Lung (tissue), 12 donors: ENCODE results near the gene ANTXR2. TPM values are rescaled to one million over a fixed set of nuclear protein-coding genes. Genes with fewer than 3 reads are reported as not detected.

Experiments
- ATAC-seq: fragments of 200-7000 bp; cut with Tn5 transposase; one replicate; pipeline ENCODE4 v1.9.1; 2020; ENCODE audit warnings: moderate number of reproducible peaks; ENCODE audit not compliant: insufficient read depth, low FRiP score
- DNase-seq, 3 donors: peaks; one replicate each; pipeline ENCODE4 v3.0.0-alpha.2; 2013 to 2017
- H3K27ac ChIP-seq, 2 donors: one replicate each; pipeline ENCODE4 v1.5.1; 2013; ENCODE audit warnings: mild to moderate bottlenecking in 2 of 2, moderate library complexity in 2 of 2, control low read depth in 1 of 2, inconsistent platforms in 1 of 2, low read depth in 1 of 2, low read length in 1 of 2
- H3K27me3 ChIP-seq, 3 donors: one replicate each; pipeline ENCODE4 v1.5.1; 2013; ENCODE audit warnings: low read length in 2 of 3; ENCODE audit not compliant: control insufficient read depth in 3 of 3, insufficient read depth in 3 of 3
- H3K36me3 ChIP-seq, 4 donors: one replicate each; pipeline ENCODE4 v1.5.1; 2013; ENCODE audit warnings: low read length in 4 of 4, mild to moderate bottlenecking in 1 of 4, moderate library complexity in 1 of 4; ENCODE audit not compliant: control insufficient read depth in 4 of 4, insufficient read depth in 4 of 4
- H3K4me1 ChIP-seq, 5 donors: one replicate each; pipeline ENCODE4 v1.5.1; 2013; ENCODE audit warnings: low read length in 5 of 5, mild to moderate bottlenecking in 2 of 5, moderate library complexity in 1 of 5; ENCODE audit not compliant: control insufficient read depth in 5 of 5, insufficient read depth in 5 of 5
- H3K4me3 ChIP-seq: one replicate; pipeline ENCODE4 v1.5.1; 2013; ENCODE audit warnings: mild to moderate bottlenecking, control low read depth, moderate library complexity
- H3K9ac ChIP-seq, 2 donors: one replicate each; pipeline ENCODE4 v1.5.1; 2013; ENCODE audit warnings: low read length in 2 of 2, control low read depth in 1 of 2; ENCODE audit not compliant: insufficient read depth in 1 of 2
- H3K9me3 ChIP-seq, 4 donors: one replicate each; pipeline ENCODE4 v1.5.1; 2013; ENCODE audit warnings: low read length in 3 of 4, mild to moderate bottlenecking in 1 of 4, moderate library complexity in 1 of 4; ENCODE audit not compliant: control insufficient read depth in 4 of 4, insufficient read depth in 3 of 4
- WGBS, 2 donors: extraction: QIAGEN DNeasy Blood & Tissue Kit; methylation state at CpG; one replicate each; pipeline ENCODE4 v1.1.7; 2013; 5-methylcytosine and 5-hydroxymethylcytosine counted together
- polyA plus RNA-seq, 2 donors: library from polyadenylated mRNA; stranded (reverse); fragments of 200-250 nt; gene quantifications; one replicate each; pipeline ENCODE4 v1.2.1, GENCODE V29; 2013
- total RNA-seq, 2 donors: library from RNA; depleted of rRNA in 1 of 2; stranded (reverse); fragments of >200 nt in 1 of 2; gene quantifications; one replicate each; pipeline ENCODE4 v1.2.1, GENCODE V29; 2014 to 2021
- TF ChIP-seq, protein P1 (sequence below): IDR thresholded peaks from 2 replicates; pipeline ENCODE4 v1.5.1; 2012; ENCODE audit warnings: mild to moderate bottlenecking; ENCODE audit errors: control extremely low read depth, extremely low read depth
- donor health status: control.
- donor health status: control.
- donor health status: Bipolar disorder and iron deficiency.
- donor health status: healthy.
- donor health status: DM: yes; HTN: yes; CAD: no.

The ANTXR2 gene
- total and polyA plus RNA-seq, 4 donors, result 4.8 to 47.2 (median 28.6) TPM

DNA sequence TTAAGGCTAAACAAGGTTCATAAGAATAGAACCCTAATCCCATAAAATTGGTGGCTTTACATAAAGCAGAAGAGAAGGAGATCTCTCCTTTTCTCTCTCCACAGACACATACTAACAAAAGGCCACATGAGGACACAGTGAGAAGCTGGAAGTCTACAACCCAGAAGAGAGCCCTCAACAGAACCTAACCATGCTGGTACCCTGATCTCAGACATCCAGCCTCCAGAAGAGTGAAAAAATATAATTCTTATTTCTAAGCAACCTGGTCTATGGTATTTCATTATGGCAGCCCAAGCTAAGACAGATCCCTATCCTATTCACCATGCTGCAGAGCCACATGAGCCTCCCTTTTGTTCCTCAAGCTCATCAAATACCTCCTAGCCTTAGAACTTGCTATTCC lies 195.5 kb downstream of the ANTXR2 start:
- no peaks in the 10 kb centered on the region for H3K4me1 ChIP-seq
- ATAC-seq (no peak), DNase-seq (no peak)
- H3K27ac ChIP-seq, result no peak overlapping the region
- no peaks in the 10 kb centered on the region for H3K9me3 ChIP-seq
- no peaks in the 10 kb centered on the region for H3K27me3 ChIP-seq
- TF ChIP-seq, protein P1, sequence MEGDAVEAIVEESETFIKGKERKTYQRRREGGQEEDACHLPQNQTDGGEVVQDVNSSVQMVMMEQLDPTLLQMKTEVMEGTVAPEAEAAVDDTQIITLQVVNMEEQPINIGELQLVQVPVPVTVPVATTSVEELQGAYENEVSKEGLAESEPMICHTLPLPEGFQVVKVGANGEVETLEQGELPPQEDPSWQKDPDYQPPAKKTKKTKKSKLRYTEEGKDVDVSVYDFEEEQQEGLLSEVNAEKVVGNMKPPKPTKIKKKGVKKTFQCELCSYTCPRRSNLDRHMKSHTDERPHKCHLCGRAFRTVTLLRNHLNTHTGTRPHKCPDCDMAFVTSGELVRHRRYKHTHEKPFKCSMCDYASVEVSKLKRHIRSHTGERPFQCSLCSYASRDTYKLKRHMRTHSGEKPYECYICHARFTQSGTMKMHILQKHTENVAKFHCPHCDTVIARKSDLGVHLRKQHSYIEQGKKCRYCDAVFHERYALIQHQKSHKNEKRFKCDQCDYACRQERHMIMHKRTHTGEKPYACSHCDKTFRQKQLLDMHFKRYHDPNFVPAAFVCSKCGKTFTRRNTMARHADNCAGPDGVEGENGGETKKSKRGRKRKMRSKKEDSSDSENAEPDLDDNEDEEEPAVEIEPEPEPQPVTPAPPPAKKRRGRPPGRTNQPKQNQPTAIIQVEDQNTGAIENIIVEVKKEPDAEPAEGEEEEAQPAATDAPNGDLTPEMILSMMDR, result no peak
- no peak overlapping the region for H3K9ac ChIP-seq
- H3K36me3 ChIP-seq, result no peaks in the 10 kb centered on the region
- no peak overlapping the region for H3K4me3 ChIP-seq

DNA sequence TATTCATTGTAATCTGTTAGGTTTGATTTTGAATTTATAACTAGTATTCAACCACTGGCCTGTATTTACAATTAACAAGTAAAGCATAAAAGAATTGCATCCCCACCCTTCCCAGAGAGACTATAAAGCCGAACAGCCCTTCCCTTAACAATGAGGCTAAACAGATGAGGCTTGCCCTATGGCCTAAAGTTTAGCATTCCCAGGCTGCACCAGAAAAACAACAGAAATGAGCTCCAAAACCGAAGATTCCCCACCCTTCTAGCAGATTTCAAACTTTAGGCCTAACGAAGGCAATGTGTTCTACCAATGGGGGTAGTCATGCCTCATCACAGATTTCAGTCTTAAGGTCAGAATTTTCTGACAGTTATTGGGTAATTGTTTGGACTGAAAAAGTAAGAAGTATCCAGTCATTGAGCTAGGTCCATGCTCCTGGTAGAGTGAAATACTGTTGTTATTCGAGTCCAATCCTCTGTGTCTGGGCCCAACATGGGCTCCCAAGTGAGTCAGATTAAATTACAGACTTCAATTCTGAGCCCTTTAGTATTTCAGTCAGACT lies 197.6 kb downstream of the ANTXR2 start:
- Histone ChIP-seq H3K27ac (no peak overlapping the region), H3K27me3 (no peaks in the 10 kb centered on the region), H3K9me3 (no peaks in the 10 kb centered on the region), H3K9ac (no peak overlapping the region), H3K4me3 (no peak overlapping the region), H3K36me3 (no peaks in the 10 kb centered on the region), H3K4me1 (no peaks in the 10 kb centered on the region)
- 83 to 93% methylated on average over 4 of the region's 4 CpGs for WGBS, 2 donors
- TF ChIP-seq, protein P1, result no peak
- no peak for ATAC-seq
- no peak for DNase-seq

DNA sequence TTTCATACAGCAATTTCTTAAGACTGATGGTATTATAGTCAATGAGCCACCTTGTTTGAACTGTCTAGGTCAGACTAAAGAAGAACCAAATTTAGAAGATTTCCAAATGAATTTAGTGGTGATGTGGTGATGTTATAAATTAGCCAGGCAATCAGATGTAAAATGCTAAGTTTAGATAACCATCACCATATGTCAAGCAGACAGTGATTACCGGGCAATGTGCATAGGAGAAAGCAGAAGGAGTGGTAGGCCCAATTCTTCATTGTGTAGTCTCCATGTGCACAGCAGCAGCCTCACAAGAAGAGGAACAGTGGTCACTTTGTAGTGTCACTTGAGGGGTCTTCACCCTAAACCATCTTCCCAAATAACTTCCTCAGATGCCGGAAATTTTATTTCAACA lies 198.8 kb downstream of the ANTXR2 start:
- no peaks in the 10 kb centered on the region for H3K4me1 ChIP-seq
- H3K36me3 ChIP-seq, result no peaks in the 10 kb centered on the region
- no peak overlapping the region for H3K4me3 ChIP-seq
- H3K27me3 ChIP-seq, result no peaks in the 10 kb centered on the region
- DNase-seq (no peak), ATAC-seq (no peak)
- 96 to 98% methylated on average over 2 of the region's 2 CpGs for WGBS, 2 donors
- no peak overlapping the region for H3K27ac ChIP-seq
- H3K9me3 ChIP-seq, result no peaks in the 10 kb centered on the region
- TF ChIP-seq, protein P1, result no peak
- H3K9ac ChIP-seq, result no peak overlapping the region

DNA sequence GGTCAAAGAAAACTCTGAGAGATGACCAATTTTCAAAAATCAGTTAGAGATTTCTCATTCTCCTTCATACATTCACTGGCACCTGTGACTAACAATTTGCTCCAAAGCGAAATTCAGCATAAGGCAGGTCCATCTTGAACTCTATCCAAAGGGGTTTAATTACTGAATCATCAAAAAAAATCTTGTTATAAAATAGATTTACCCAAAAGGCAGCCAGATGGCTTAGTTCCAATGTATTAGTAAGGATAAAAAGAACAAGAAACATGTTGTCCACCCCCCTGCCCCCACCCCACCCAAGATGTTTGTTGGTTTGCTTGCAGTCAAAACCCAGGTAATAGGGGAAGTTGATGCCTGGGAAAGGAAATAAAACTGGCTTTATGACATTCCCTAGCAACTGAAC lies 200.3 kb downstream of the ANTXR2 start:
- TF ChIP-seq, protein P1, result no peak
- Histone ChIP-seq H3K9ac (no peak overlapping the region), H3K27me3 (no peaks in the 10 kb centered on the region), H3K9me3 (no peaks in the 10 kb centered on the region), H3K4me3 (no peak overlapping the region), H3K27ac (no peak overlapping the region), H3K4me1 (no peaks in the 10 kb centered on the region), H3K36me3 (no peaks in the 10 kb centered on the region)
- no peak for DNase-seq
- 88 to 93% methylated on average over 1 of the region's 1 CpG for WGBS, 2 donors
- no peak for ATAC-seq
